ENCODE results near the gene ANO7.

ANO7 gene

GRCh38 chr2:241229563-241230401 is 41.3 kb downstream of the ANO7 start:
- DNase-seq, result no peak

- no peak for DNase-seq
These were observed 42.0 kb downstream of the ANO7 start for GRCh38 chr2:241230435-241230834.

GRCh38 chr2:241232736-241233575 is 44.5 kb downstream of the ANO7 start:
- no peak for DNase-seq

GRCh38 chr2:241234066-241234790 is 45.8 kb downstream of the ANO7 start:
- no peak for DNase-seq

- no peak for DNase-seq
These were observed 46.7 kb downstream of the ANO7 start for GRCh38 chr2:241234962-241235740.

- DNase-seq, result no peak
These were observed 47.5 kb downstream of the ANO7 start for GRCh38 chr2:241235859-241236593.

GRCh38 chr2:241237047-241237446 is 48.6 kb downstream of the ANO7 start:
- no peak for DNase-seq

- no peak for DNase-seq
These were observed 49.5 kb downstream of the ANO7 start for GRCh38 chr2:241237949-241238371.

- DNase-seq, result no peak
These were observed 50.3 kb downstream of the ANO7 start for GRCh38 chr2:241238693-241239198.

GRCh38 chr2:241239552-241240202 is 51.2 kb downstream of the ANO7 start:
- DNase-seq, result no peak

- no peak for DNase-seq
These were observed 52.0 kb downstream of the ANO7 start for GRCh38 chr2:241240320-241241004.

GRCh38 chr2:241241669-241242068 is 53.2 kb downstream of the ANO7 start:
- no peak for DNase-seq

- no peak for DNase-seq
These were observed 53.8 kb downstream of the ANO7 start for GRCh38 chr2:241242306-241242705.

GRCh38 chr2:241244368-241244767 is 55.9 kb downstream of the ANO7 start:
- DNase-seq, result no peak

GRCh38 chr2:241248289-241248688 is 59.8 kb downstream of the ANO7 start:
- no peak for DNase-seq

- no peak for DNase-seq
These were observed 60.4 kb downstream of the ANO7 start for GRCh38 chr2:241248897-241249296.

- no peak for DNase-seq
These were observed 61.2 kb downstream of the ANO7 start for GRCh38 chr2:241249654-241250053.

- no peak for DNase-seq
These were observed 64.5 kb downstream of the ANO7 start for GRCh38 chr2:241252778-241253475.

GRCh38 chr2:241254904-241255351 is 66.5 kb downstream of the ANO7 start:
- no peak for DNase-seq
